Coronary artery (tissue), 2 donors: ENCODE results near the gene CBX2.
A peak's percentile ranks its signal among the peaks of the same experiment; 100 is the strongest.

Source experiments
- DNase-seq: peaks from one replicate; pipeline ENCODE4 v3.0.0-alpha.2; 2017; ENCODE audit warnings: low spot score
- H3K27ac ChIP-seq, 2 donors: fragments of 200-600 bp; sonication (generic); one replicate each; pipeline ENCODE4 v1.5.1; 2016 to 2019
- H3K4me3 ChIP-seq: fragments of 200-600 bp; sonication (generic); 2 replicates; pipeline ENCODE4 v1.5.1; 2016; ENCODE audit warnings: mild to moderate bottlenecking, moderate library complexity
- TF ChIP-seq, protein P1 (sequence below): fragments of 200-600 bp; sonication (generic); IDR thresholded peaks from one replicate; pipeline ENCODE4 v1.5.1; 2019; ENCODE audit warnings: antibody characterized with exemption

The CBX2 gene

GRCh38 chr17:79777894-79778503, at the start of gene CBX2:
Gene CBX2, plus strand, starts transcription at chr17:79778148. Its CDS starts 88 bp downstream, at chr17:79778236.
- DNase-seq, result no peak
- Histone ChIP-seq H3K4me3 (peak within 1 kb of the TSS; percentile 85), H3K27ac (peak within 1 kb of the TSS in 1 of 2 donors; percentile 69)
- TF ChIP-seq, protein P1, sequence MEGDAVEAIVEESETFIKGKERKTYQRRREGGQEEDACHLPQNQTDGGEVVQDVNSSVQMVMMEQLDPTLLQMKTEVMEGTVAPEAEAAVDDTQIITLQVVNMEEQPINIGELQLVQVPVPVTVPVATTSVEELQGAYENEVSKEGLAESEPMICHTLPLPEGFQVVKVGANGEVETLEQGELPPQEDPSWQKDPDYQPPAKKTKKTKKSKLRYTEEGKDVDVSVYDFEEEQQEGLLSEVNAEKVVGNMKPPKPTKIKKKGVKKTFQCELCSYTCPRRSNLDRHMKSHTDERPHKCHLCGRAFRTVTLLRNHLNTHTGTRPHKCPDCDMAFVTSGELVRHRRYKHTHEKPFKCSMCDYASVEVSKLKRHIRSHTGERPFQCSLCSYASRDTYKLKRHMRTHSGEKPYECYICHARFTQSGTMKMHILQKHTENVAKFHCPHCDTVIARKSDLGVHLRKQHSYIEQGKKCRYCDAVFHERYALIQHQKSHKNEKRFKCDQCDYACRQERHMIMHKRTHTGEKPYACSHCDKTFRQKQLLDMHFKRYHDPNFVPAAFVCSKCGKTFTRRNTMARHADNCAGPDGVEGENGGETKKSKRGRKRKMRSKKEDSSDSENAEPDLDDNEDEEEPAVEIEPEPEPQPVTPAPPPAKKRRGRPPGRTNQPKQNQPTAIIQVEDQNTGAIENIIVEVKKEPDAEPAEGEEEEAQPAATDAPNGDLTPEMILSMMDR, result no peak

GRCh38 chr17:79728169-79728907, 49.6 kb upstream of the CBX2 start:
- DNase-seq, result no peak
- Histone ChIP-seq H3K27ac (no peak overlapping the region), H3K4me3 (peak overlapping the region; percentile 53)
- TF ChIP-seq, protein P1, result no peak

- TF ChIP-seq, protein P1, result no peak
- DNase-seq, result no peak
- H3K27ac ChIP-seq, result no peak overlapping the region
- H3K4me3 ChIP-seq, result peak overlapping the region; percentile 53
Measured at GRCh38 chr17:79728908-79729471, 49.0 kb upstream of the CBX2 start.

DNA sequence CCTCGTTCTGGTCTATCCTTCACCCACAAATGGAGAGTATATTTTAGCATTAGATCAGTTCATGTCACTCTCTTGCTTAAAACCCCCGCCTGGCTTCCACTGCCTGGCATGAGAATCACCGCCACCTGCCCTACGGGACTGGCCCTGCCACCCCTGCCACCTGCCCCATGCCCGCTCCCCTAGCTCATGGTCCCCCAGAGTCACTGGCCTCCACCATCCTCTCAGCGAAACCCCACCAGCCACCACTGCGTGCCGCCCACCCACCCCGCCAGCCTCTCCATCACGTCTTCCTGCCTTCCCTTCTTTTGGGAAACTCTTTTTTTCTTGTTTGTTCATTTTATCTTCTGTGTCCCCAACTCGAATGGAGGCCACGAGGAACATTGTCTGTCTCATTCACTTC, 48.2 kb upstream of the CBX2 start:
- Histone ChIP-seq H3K4me3 (no peak overlapping the region), H3K27ac (no peak overlapping the region)
- no peak for DNase-seq
- TF ChIP-seq, protein P1, result no peak

GRCh38 chr17:79730437-79730768, 47.5 kb upstream of the CBX2 start:
- Histone ChIP-seq H3K4me3 (no peak overlapping the region), H3K27ac (no peak overlapping the region)
- TF ChIP-seq, protein P1, result no peak
- no peak for DNase-seq

DNA sequence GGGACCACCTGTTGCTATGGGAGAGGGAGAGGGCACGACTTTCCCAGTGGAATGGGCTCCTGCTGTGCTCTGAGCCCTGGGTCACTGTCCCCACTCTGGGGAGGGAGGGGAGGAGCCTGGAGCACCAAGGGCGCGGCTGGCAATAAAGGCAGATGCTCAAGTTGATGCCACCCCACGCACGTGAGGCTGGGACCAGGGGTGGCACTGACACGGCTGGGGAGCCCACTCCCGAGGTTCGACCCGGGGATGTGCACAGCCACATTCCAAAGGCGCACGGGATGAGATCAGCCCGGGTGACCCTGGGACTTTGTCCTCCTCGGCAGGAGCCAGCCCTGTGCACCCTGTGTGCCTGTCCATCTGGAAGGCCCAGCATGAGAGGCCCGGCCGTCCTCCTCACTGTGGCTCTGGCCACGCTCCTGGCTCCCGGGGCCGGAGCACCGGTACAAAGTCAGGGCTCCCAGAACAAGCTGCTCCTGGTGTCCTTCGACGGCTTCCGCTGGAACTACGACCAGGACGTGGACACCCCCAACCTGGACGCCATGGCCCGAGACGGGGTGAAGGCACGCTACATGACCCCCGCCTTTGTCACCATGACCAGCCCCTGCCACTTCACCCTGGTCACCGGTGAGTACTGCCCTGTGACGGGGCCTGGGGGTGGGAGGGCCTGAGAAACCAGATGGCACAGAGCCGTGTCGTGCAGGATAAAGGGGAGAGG, 47.0 kb upstream of the CBX2 start, which contains the start of gene ENPP7:
Gene ENPP7, plus strand, starts transcription at position 175 of the 715 bp plus-strand sequence. Its CDS starts 197 bp downstream, at position 372.
- Histone ChIP-seq H3K27ac (no peak within 1 kb of the TSS), H3K4me3 (no peak within 1 kb of the TSS)
- no peak for DNase-seq
- TF ChIP-seq, protein P1, result no peak
